Activated naive CD4-positive, alpha-beta T cell treated with anti-CD3 and anti-CD28 coated beads, Interleukin-2, amount 10 ng/mL, durations not matched to agents 7 days and 5 days (primary cell): Measurements from ENCODE around the gene GIPC3.

Source experiments
- CTCF ChIA-PET: fragments of 350-600 bp; sonication (Branson Sonifier 250); formaldehyde crosslinking; loops from one replicate; lab custom pipeline; 2021; ENCODE audit warnings: antibody characterized with exemption; lab: Charles Lee
- DNase-seq: peaks from one replicate; pipeline ENCODE4 v3.0.0-alpha.2; 2020
- H3K27ac Mint-ChIP-seq: one replicate; pipeline ENCODE4 v1.8.0; 2021; ENCODE audit warnings: mild to moderate bottlenecking, moderate library complexity, mixed read lengths
- H3K27me3 Mint-ChIP-seq: one replicate; pipeline ENCODE4 v1.8.0; 2021; ENCODE audit warnings: mild to moderate bottlenecking, mixed read lengths
- H3K36me3 Mint-ChIP-seq: one replicate; pipeline ENCODE4 v1.8.0; 2021; ENCODE audit warnings: mixed read lengths
- H3K4me1 Mint-ChIP-seq: one replicate; pipeline ENCODE4 v1.8.0; 2021; ENCODE audit warnings: mixed read lengths
- H3K4me3 Mint-ChIP-seq: one replicate; pipeline ENCODE4 v1.8.0; 2021; ENCODE audit warnings: mild to moderate bottlenecking, moderate library complexity, mixed read lengths
- H3K9me3 Mint-ChIP-seq: one replicate; pipeline ENCODE4 v1.8.0; 2021; ENCODE audit warnings: mixed read lengths

GIPC3 gene

DNA sequence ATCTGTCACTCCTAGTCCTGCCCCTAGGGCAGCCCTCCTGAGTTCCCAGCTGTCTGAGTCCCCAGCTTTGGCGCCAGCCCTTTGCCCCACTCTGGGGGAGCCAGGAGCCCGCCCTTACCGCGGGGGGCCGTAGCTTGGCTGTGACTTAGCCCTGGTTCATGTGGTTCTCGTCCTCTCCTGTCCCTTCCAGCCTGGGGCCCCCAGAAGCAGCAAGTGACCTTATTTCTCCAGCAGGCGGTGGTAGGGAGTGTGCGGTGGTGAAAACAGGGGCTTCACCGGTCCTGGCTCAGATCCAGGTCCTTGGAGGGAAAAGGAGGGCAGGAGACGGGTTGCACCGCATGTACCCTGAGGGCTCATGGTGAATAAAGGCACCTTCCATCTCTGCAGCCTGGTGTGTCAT, 7.9 kb downstream of the GIPC3 start:
- no peak for DNase-seq
- H3K4me3 Mint-ChIP-seq: no peak overlapping the region
- no peaks in the 10 kb centered on the region for H3K4me1 Mint-ChIP-seq
- CTCF ChIA-PET: interaction anchor here (1.1 kb wide), 1 partner anchor 48 kb away, joined by 3 read pairs; no protein-coding TSS in a partner anchor
- H3K9me3 Mint-ChIP-seq: peaks cover 7% of the 10 kb centered on the region
- H3K27me3 Mint-ChIP-seq: peaks cover 4% of the 10 kb centered on the region
- no peaks in the 10 kb centered on the region for H3K36me3 Mint-ChIP-seq
- H3K27ac Mint-ChIP-seq: no peak overlapping the region

DNA sequence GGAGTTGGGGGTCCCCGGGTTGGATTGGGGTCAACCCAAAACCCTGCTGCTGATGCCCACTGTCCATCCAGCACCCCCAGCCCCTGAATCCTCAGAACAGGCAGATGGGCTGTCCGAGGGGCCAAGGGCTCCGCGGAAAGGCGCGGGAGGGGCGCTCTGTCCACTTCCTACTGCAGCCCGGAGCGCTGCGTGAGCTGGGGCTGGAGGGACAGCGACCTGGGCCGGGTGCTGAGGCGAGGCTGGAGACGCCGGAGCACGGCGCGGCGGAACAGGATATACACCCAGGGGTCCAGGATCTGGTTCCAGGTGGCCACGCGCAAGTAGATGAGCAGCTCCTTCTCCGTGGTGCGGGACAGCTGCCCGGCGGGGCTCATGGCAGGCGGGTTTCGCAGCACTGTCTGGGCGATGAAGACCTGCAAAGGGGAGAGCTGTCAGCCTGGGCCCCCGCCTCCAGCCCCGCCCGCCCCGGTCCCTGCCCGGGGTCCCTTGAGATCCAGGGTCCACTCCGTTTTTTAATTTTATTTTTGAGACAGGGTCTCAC, 10.3 kb downstream of the GIPC3 start:
- no peaks in the 10 kb centered on the region for H3K4me1 Mint-ChIP-seq
- H3K27ac Mint-ChIP-seq: no peak overlapping the region
- H3K4me3 Mint-ChIP-seq: no peak overlapping the region
- no peak for DNase-seq
- no peaks in the 10 kb centered on the region for H3K36me3 Mint-ChIP-seq
- CTCF ChIA-PET: no interaction called here
- peaks cover 5% of the 10 kb centered on the region for H3K9me3 Mint-ChIP-seq
- peaks cover 4% of the 10 kb centered on the region for H3K27me3 Mint-ChIP-seq

DNA sequence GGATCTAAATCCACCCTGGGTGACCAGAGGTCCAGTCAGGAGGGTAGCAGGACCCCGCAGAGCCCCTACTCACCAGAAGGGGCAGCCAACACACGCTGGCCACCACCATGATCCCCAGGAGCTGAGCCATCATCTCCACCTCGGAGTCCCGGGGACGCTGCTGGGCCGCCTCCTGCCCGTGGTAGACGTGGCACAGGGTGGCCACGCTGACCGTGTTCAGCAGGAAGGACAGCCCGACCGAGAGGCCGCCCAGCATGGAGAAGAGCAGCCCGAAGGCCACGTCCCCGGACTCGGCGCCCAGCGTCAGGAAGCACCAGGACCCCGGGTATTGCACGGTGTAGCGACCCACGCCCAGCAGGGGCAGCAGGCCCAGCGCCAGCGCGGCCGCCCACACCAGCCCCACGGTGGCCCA, 14.5 kb downstream of the GIPC3 start:
- Mint-ChIP-seq H3K4me1 (no peaks in the 10 kb centered on the region), H3K4me3 (no peak overlapping the region), H3K9me3 (no peaks in the 10 kb centered on the region), H3K27me3 (no peaks in the 10 kb centered on the region), H3K36me3 (no peaks in the 10 kb centered on the region), H3K27ac (no peak overlapping the region)
- CTCF ChIA-PET: no interaction called here
- DNase-seq: no peak

DNA sequence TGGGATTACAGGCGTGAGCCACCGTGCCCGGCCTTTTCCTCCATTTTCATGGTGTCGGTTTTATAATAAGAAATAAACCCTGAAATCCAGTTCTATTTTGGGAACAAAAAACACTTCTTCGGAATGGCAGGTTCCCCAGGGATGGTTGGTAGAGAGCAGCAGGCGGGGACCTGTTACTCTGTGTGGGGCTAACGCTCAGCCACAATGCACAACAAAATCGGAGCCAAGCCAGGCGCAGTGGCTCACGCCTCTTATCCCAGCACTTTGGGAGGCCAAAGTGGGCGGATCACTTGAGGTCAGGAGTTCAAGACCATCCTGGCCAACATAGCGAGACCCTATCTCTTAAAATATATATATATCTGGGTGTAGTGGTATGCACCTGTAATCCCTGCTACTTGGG, 15.7 kb downstream of the GIPC3 start:
- Mint-ChIP-seq H3K27ac (no peak overlapping the region), H3K27me3 (no peaks in the 10 kb centered on the region), H3K9me3 (no peaks in the 10 kb centered on the region), H3K36me3 (no peaks in the 10 kb centered on the region), H3K4me1 (no peaks in the 10 kb centered on the region), H3K4me3 (no peak overlapping the region)
- no peak for DNase-seq
- CTCF ChIA-PET: no interaction called here

GRCh38 chr19:3603121-3603811, 18.0 kb downstream of the GIPC3 start:
- Mint-ChIP-seq H3K27me3 (peaks cover 13% of the 10 kb centered on the region), H3K4me3 (no peak overlapping the region), H3K27ac (no peak overlapping the region), H3K36me3 (peaks cover 2% of the 10 kb centered on the region), H3K4me1 (peaks cover 10% of the 10 kb centered on the region), H3K9me3 (no peaks in the 10 kb centered on the region)
- DNase-seq: no peak
- CTCF ChIA-PET: interaction anchor here (0.9 kb wide), 1 partner anchor 16 kb away, joined by 3 read pairs; no protein-coding TSS in a partner anchor

- no peak overlapping the region for H3K27ac Mint-ChIP-seq
- CTCF ChIA-PET: no interaction called here
- no peaks in the 10 kb centered on the region for H3K9me3 Mint-ChIP-seq
Measured at GRCh38 chr19:3604227-3604986, 19.1 kb downstream of the GIPC3 start.

GRCh38 chr19:3604987-3605343, 19.7 kb downstream of the GIPC3 start:
- Mint-ChIP-seq H3K4me3 (no peak overlapping the region), H3K4me1 (peaks cover 17% of the 10 kb centered on the region), H3K27ac (no peak overlapping the region), H3K9me3 (no peaks in the 10 kb centered on the region), H3K36me3 (peaks cover 2% of the 10 kb centered on the region), H3K27me3 (peaks cover 14% of the 10 kb centered on the region)
- peak; percentile 63 for DNase-seq
- CTCF ChIA-PET: no interaction called here

More at GRCh38 chr19:3604227-3604986, 19.1 kb downstream of the GIPC3 start:
- peaks cover 14% of the 10 kb centered on the region for H3K27me3 Mint-ChIP-seq
- H3K36me3 Mint-ChIP-seq: peaks cover 2% of the 10 kb centered on the region
- peaks cover 14% of the 10 kb centered on the region for H3K4me1 Mint-ChIP-seq
- H3K4me3 Mint-ChIP-seq: peak overlapping the region; percentile 35
- DNase-seq: no peak

DNA sequence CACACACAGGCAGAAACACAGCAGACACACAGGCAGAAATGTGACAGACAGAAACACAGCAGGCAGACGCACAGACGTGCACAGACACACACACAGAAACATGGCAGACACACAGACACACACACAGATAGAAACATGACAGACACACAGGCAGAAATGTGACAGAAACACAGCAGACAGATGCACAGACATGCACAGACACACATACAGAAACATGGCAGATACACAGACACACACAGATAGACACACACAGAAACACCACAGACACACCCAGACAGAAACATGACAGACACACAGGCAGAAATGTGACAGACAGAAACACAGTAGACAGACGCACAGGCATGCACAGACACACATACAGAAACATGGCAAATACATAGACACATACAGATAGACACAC, 20.1 kb downstream of the GIPC3 start:
- Mint-ChIP-seq H3K4me1 (peaks cover 17% of the 10 kb centered on the region), H3K27ac (no peak overlapping the region), H3K4me3 (no peak overlapping the region), H3K9me3 (no peaks in the 10 kb centered on the region), H3K27me3 (peaks cover 14% of the 10 kb centered on the region), H3K36me3 (peaks cover 2% of the 10 kb centered on the region)
- no peak for DNase-seq
- CTCF ChIA-PET: no interaction called here

- H3K27me3 Mint-ChIP-seq: peaks cover 14% of the 10 kb centered on the region
- peaks cover 17% of the 10 kb centered on the region for H3K4me1 Mint-ChIP-seq
- no peaks in the 10 kb centered on the region for H3K9me3 Mint-ChIP-seq
- no peak for DNase-seq
- H3K27ac Mint-ChIP-seq: no peak overlapping the region
- H3K4me3 Mint-ChIP-seq: no peak overlapping the region
- CTCF ChIA-PET: no interaction called here
- H3K36me3 Mint-ChIP-seq: peaks cover 4% of the 10 kb centered on the region
Measured at GRCh38 chr19:3605770-3606169, 20.5 kb downstream of the GIPC3 start.

DNA sequence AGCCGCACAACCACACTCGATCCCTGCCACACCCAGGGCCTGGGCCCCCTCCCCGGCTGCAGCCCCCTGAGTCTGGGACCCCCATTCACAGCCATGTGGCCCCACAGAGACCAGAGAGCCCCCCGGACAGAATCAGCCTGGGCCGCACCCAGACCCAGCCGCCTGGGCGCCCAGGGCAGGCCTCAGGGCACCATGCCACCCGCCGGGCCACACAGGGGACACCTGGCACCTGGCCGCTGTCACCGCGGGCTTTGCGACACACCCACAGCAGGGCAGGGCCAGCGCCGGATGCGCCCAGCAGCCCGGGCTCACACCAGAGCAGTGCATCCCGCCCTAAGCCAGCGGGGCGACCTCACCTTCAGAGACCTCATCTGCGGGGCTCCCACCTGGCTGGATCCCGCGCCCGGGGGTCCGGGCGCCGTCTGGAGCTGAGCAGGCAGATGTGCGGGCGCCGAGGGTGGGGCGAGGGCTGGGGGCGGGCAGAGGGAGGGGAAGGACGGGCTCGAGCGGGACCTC, 21.0 kb downstream of the GIPC3 start:
- H3K36me3 Mint-ChIP-seq: peaks cover 4% of the 10 kb centered on the region
- H3K9me3 Mint-ChIP-seq: no peaks in the 10 kb centered on the region
- H3K4me3 Mint-ChIP-seq: peak overlapping the region; percentile 52
- peaks cover 17% of the 10 kb centered on the region for H3K4me1 Mint-ChIP-seq
- DNase-seq: peak; percentile 67
- peaks cover 14% of the 10 kb centered on the region for H3K27me3 Mint-ChIP-seq
- CTCF ChIA-PET: no interaction called here
- no peak overlapping the region for H3K27ac Mint-ChIP-seq

DNA sequence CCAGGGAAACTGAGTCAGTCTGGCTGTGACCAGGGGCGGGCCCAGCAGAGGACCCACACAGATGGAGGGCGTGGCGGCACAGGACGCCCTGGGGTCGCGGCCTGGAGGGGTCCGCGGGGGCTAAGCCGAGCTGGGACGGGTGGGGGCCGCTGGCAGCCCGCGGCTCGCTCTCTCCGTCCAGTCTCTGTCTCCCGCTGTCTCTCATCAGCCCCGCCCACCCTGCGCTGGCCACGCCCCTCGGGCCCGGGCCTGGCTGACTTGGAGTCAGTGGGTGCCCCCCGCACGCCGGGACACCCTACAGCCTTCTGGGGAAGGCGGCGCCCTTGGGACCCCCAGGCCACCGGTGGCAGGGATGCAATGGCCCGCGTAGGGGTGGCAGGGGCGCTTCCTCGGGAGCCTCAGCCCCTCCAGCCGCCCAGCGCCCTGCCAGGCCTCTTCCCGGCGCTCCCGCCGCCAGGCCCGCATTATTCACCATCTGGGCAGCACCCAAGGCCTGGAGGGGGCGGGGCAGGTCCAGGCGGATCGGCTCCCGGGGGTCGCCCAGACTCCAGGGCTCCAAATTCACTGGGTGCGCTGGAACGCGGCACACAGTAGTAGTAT, 21.5 kb downstream of the GIPC3 start, which contains the start of gene TBXA2R:
Gene TBXA2R, minus strand, starts transcription at position 186 of the 600 bp plus-strand sequence. CDS start 6,241 bp downstream, outside the sequence.
- Mint-ChIP-seq H3K27me3 (peaks cover 14% of the 10 kb centered on the region), H3K27ac (no peak within 1 kb of the TSS), H3K4me3 (peak within 1 kb of the TSS; percentile 62), H3K36me3 (peaks cover 6% of the 10 kb centered on the region), H3K9me3 (no peaks in the 10 kb centered on the region), H3K4me1 (peaks cover 17% of the 10 kb centered on the region)
- CTCF ChIA-PET: no interaction called here
- peak; percentile 73 for DNase-seq

GRCh38 chr19:3607303-3608078, 22.2 kb downstream of the GIPC3 start:
- Mint-ChIP-seq H3K9me3 (no peaks in the 10 kb centered on the region), H3K36me3 (peaks cover 10% of the 10 kb centered on the region), H3K27me3 (peaks cover 14% of the 10 kb centered on the region), H3K27ac (no peak overlapping the region), H3K4me1 (peaks cover 17% of the 10 kb centered on the region), H3K4me3 (peak overlapping the region; percentile 62)
- CTCF ChIA-PET: no interaction called here
- no peak for DNase-seq

DNA sequence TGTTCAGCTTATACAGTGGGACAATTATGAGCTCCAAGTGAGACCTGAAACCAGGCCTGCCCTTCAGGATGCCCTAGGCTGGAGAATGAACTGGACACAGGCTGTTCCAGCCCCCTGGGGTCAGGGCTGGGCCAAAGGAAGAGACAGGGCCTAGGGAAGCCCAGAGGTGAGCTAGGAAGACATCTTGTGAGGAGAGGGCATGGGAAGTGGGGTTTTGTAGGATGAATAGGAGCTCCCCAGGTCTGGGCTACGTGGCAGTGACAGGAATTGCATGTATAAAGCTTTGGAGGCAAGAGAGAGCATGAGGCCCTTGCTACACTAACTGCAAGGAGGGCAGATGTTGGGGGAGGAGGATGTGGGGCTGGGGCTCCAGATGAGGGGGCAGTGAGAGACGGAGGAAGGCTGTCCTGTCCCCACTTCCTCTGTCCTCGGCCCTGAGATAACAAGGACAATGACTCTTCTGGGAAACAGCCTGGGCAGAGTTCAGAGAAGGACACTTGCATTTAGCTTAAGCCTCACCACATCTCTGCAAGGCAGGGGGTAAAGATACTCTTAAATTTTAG, 22.9 kb downstream of the GIPC3 start:
- H3K4me1 Mint-ChIP-seq: peaks cover 17% of the 10 kb centered on the region
- CTCF ChIA-PET: interaction anchor here (0.6 to 1.1 kb wide), 2 partner anchors 22 to 90 kb away, joined by 3 read pairs; partner anchors contain the start of gene GIPC3

More for the DNA sequence above, 22.9 kb downstream of the GIPC3 start:
- peaks cover 10% of the 10 kb centered on the region for H3K36me3 Mint-ChIP-seq
- peak overlapping the region; percentile 47 for H3K4me3 Mint-ChIP-seq
- H3K27me3 Mint-ChIP-seq: peaks cover 14% of the 10 kb centered on the region
- H3K27ac Mint-ChIP-seq: no peak overlapping the region
- no peak for DNase-seq
- no peaks in the 10 kb centered on the region for H3K9me3 Mint-ChIP-seq
